ENCODE measurements around the gene CMTM8. TPM values are rescaled to one million over a fixed set of nuclear protein-coding genes. Genes with fewer than 3 reads are reported as not detected.

CMTM8 gene
- polyA plus RNA-seq, 3 donors: 10.0 to 12.5 (median 10.9) TPM

- DNase-seq (ENCODE audit: extremely low read depth in 1 of 11, low read depth in 9 of 11, low spot score in 4 of 11): no peak
Observed at GRCh38 chr3:32410367-32411246, 172.1 kb downstream of the CMTM8 start.

DNA sequence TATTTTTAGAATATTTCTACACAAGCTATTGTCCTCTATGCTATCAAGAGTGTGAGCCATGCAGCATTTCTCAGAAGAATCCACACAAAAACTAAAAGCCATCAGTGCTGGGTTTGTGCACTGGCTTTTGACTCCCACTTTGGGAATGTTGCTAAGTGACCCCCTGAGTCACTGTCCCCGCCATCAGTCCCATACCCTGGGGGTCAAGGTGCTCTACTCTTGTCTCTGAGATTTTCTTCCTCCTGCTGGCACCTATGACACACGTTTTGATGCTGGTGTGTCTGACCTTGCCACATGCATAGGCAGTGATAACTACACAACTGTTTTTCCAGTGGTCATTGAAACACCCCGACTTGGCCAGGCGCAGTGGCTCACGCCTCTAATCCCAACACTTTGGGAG lies 173.0 kb downstream of the CMTM8 start:
- DNase-seq (ENCODE audit: extremely low read depth in 1 of 11, low read depth in 9 of 11, low spot score in 4 of 11): no peak

GRCh38 chr3:32412887-32413286 lies 174.4 kb downstream of the CMTM8 start:
- DNase-seq (ENCODE audit: extremely low read depth in 1 of 11, low read depth in 9 of 11, low spot score in 4 of 11): no peak

- no peak for DNase-seq (ENCODE audit: extremely low read depth in 1 of 11, low read depth in 9 of 11, low spot score in 4 of 11)
Observed at GRCh38 chr3:32413845-32414521, 175.5 kb downstream of the CMTM8 start.

- no peak for DNase-seq (ENCODE audit: extremely low read depth in 1 of 11, low read depth in 9 of 11, low spot score in 4 of 11)
Observed at GRCh38 chr3:32414522-32415202, 176.2 kb downstream of the CMTM8 start.

GRCh38 chr3:32419742-32420125 lies 181.3 kb downstream of the CMTM8 start:
- no peak for DNase-seq (ENCODE audit: extremely low read depth in 1 of 11, low read depth in 9 of 11, low spot score in 4 of 11)

Other genes with a start within 250 kb of the CMTM8 start
- gene GPD1L, start 132.1 kb upstream of the CMTM8 start, polyA plus RNA-seq (ENCODE audit: insufficient read length in 3 of 3): 10 to 100 TPM; 17.0 to 18.3 (median 17.9) TPM
- 10 to 100 TPM; 46.2 to 50.4 (median 50.1) TPM for gene CMTM7, start 153.2 kb downstream of the CMTM8 start, polyA plus RNA-seq (ENCODE audit: insufficient read length in 3 of 3)